Left ventricle myocardium inferior (tissue), 1 donor: ENCODE results near the gene THSD4. TPM values are rescaled to one million over a fixed set of nuclear protein-coding genes. Genes with fewer than 3 reads are reported as not detected.

Experiments
- DNase-seq: peaks from one replicate; pipeline ENCODE4 v3.0.0-alpha.2; 2020
- H3K27ac ChIP-seq: fragments of 200-600 bp; replicated peaks from 2 replicates; pipeline ENCODE4 v1.8.0; 2021
- H3K27me3 ChIP-seq: fragments of 200-600 bp; 2 replicates; pipeline ENCODE4 v1.8.0; 2021; ENCODE audit warnings: low read depth
- H3K36me3 ChIP-seq: fragments of 200-600 bp; 2 replicates; pipeline ENCODE4 v1.8.0; 2021
- H3K4me1 ChIP-seq: fragments of 200-600 bp; 2 replicates; pipeline ENCODE4 v1.8.0; 2021
- H3K4me3 ChIP-seq: fragments of 200-600 bp; 2 replicates; pipeline ENCODE4 v1.8.0; 2021; ENCODE audit warnings: mild to moderate bottlenecking, moderate library complexity
- H3K9me3 ChIP-seq: fragments of 200-600 bp; replicated peaks from 2 replicates; pipeline ENCODE4 v1.8.0; 2021
- intact Hi-C: fragments of 100-400 bp; cut with micrococcal nuclease; formaldehyde crosslinking; loops from one replicate; pipeline ENCODE4 v1.11.0; 2022
- total RNA-seq: library from RNA; stranded (reverse); fragmentation: NEBNext Ultra II Directional; extraction: Animal tissue kit (Norgen Biotek cat#: 25700); gene quantifications from one replicate; pipeline ENCODE4 v1.2.1, GENCODE V29; 2021
- TF ChIP-seq, protein P1 (sequence below): fragments of 200-600 bp; IDR thresholded peaks from 2 replicates; pipeline ENCODE4 v1.8.0; 2021; ENCODE audit warnings: antibody characterized with exemption, mild to moderate bottlenecking, borderline replicate concordance
- donor health status: DM: no; HTN: yes; CAD: no; lungs with severe emphysema.

Gene THSD4
- total RNA-seq, 1 donor from 2014 or later, result 95.8 TPM

DNA sequence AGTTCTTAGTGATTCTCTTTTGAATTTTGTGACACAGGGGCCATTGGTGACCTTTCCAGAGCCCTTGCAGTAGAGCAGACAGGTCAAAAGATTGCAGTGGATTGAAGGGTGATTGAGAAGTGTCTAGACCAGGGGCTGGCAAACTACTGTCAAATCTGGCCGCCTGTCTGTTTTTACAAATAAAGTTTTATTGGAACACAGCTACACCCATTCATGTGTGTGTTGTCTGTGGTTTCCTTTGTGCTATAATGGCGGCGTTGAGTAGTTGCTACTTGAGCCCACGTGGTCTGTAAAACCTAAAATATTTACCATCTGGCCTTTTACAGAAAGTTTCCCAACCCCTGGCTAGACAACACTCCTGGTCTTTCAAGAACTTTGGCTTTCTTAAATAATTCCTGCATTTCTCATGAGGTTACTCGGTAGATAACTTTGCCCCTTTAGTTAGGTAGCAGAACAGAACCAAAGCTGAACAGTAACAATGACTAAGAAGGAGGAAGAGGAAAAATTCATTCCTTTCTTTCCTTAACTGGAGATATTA lies 430.0 kb downstream of the THSD4 start:
- H3K27me3 ChIP-seq, result no peaks in the 10 kb centered on the region
- intact Hi-C loops, result no loop called here

DNA sequence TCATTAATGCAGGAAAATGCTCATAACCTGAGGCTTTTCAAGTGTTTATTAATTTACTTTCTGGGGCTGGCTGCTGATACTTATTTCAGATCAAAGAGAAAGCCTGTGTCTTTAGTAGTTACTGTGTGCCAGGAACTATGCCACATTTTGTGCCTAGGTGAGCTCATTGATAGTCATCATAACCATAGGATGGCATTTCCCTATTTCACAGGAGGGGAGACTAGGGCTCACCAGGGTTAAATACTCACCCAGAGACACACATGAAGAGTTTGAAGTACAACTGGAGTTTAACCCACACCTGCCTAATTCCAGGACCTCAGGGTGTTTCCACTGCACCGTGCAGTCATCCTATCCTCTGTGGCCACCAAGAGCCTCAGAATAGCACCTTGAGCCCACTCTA lies 430.7 kb downstream of the THSD4 start:
- peak overlapping the region; percentile 58 for H3K4me3 ChIP-seq
- H3K36me3 ChIP-seq, result peaks cover 3% of the 10 kb centered on the region
- H3K27ac ChIP-seq, result peak overlapping the region; percentile 89
- no peaks in the 10 kb centered on the region for H3K9me3 ChIP-seq
- TF ChIP-seq, protein P1, sequence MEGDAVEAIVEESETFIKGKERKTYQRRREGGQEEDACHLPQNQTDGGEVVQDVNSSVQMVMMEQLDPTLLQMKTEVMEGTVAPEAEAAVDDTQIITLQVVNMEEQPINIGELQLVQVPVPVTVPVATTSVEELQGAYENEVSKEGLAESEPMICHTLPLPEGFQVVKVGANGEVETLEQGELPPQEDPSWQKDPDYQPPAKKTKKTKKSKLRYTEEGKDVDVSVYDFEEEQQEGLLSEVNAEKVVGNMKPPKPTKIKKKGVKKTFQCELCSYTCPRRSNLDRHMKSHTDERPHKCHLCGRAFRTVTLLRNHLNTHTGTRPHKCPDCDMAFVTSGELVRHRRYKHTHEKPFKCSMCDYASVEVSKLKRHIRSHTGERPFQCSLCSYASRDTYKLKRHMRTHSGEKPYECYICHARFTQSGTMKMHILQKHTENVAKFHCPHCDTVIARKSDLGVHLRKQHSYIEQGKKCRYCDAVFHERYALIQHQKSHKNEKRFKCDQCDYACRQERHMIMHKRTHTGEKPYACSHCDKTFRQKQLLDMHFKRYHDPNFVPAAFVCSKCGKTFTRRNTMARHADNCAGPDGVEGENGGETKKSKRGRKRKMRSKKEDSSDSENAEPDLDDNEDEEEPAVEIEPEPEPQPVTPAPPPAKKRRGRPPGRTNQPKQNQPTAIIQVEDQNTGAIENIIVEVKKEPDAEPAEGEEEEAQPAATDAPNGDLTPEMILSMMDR, result no peak
- no peaks in the 10 kb centered on the region for H3K27me3 ChIP-seq
- intact Hi-C loops, result no loop called here
- no peak for DNase-seq
- peaks cover 39% of the 10 kb centered on the region for H3K4me1 ChIP-seq

More for the DNA sequence above, 430.0 kb downstream of the THSD4 start:
- TF ChIP-seq, protein P1, result no peak
- H3K27ac ChIP-seq, result no peak overlapping the region
- peaks cover 35% of the 10 kb centered on the region for H3K4me1 ChIP-seq
- no peaks in the 10 kb centered on the region for H3K9me3 ChIP-seq
- DNase-seq, result no peak
- H3K36me3 ChIP-seq, result peaks cover 3% of the 10 kb centered on the region
- no peak overlapping the region for H3K4me3 ChIP-seq

DNA sequence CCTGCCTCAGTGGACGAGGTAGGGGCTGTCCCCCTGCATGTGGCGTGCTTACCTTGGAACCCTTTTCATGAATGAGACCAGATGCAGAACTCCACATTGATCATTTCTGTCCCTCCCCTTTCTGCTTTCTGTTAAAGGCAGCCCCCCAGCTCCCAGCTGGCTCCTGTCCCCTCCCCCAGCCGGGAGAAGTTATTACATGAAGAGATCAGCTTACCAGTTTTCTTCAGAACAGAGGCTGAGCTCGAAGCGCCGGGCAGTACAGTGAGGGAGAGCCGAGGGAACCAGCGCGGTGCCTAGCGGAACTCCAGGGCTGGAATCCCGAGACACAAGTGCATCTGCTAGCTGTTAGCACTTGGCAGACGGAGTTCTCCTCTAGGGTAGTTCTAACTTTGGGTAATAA lies 431.7 kb downstream of the THSD4 start:
- H3K4me3 ChIP-seq, result peak overlapping the region; percentile 58
- intact Hi-C loops, result no loop called here
- H3K27ac ChIP-seq, result peak overlapping the region; percentile 89
- no peaks in the 10 kb centered on the region for H3K27me3 ChIP-seq
- DNase-seq, result peak; percentile 57
- TF ChIP-seq, protein P1, result no peak
- H3K4me1 ChIP-seq, result peaks cover 38% of the 10 kb centered on the region
- peaks cover 3% of the 10 kb centered on the region for H3K36me3 ChIP-seq
- H3K9me3 ChIP-seq, result no peaks in the 10 kb centered on the region

DNA sequence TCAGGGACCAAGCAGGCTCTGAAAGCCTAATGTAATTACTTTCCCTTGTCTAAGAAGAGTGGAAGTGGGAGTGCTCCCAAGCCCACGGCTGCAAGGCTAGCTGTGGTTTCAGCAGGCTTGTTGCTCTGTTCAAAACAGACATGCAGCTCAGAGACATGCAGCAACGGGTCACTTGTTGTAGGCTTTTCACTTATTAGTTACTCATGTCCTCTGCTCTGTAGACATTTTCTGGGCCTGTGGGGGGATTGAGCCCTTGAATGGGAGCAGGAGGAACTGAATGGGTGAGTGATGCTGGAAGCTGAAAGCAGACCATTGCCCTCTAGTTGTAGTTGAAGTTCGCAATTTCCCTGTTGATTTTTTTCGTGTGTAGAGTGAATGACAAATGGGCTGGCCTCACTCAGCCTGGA lies 433.1 kb downstream of the THSD4 start:
- Histone ChIP-seq H3K36me3 (peaks cover 3% of the 10 kb centered on the region), H3K9me3 (no peaks in the 10 kb centered on the region), H3K4me3 (no peak overlapping the region), H3K4me1 (peaks cover 44% of the 10 kb centered on the region), H3K27ac (peak overlapping the region; percentile 89), H3K27me3 (no peaks in the 10 kb centered on the region)
- TF ChIP-seq, protein P1, result no peak
- no peak for DNase-seq
- intact Hi-C loops, result no loop called here

DNA sequence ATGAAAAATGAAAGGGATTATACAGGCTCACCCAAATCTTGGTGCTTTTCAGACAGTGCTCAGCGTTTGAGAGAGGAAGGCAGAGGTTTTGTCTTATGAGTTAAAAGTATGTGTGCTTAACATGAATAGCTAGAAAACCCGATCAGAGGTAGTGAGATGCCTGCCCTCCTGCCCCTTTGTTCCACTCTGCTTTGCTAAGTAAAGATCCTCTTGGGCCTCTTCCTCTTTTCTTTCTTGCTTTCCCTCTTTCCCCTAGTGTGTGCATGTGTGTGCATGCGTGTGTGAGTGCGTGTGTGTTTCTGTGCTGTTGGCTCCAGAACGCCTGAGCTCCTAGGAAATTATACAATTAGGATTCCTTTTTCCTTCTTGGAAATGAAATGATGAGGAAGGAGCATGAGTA lies 433.8 kb downstream of the THSD4 start:
- no peaks in the 10 kb centered on the region for H3K27me3 ChIP-seq
- peak overlapping the region; percentile 14 for H3K4me3 ChIP-seq
- intact Hi-C loops, result no loop called here
- H3K4me1 ChIP-seq, result peaks cover 44% of the 10 kb centered on the region
- TF ChIP-seq, protein P1, result no peak
- DNase-seq, result no peak
- peak overlapping the region; percentile 89 for H3K27ac ChIP-seq
- peaks cover 3% of the 10 kb centered on the region for H3K36me3 ChIP-seq
- no peaks in the 10 kb centered on the region for H3K9me3 ChIP-seq
